ENCODE results near the gene CARS1.

DNA sequence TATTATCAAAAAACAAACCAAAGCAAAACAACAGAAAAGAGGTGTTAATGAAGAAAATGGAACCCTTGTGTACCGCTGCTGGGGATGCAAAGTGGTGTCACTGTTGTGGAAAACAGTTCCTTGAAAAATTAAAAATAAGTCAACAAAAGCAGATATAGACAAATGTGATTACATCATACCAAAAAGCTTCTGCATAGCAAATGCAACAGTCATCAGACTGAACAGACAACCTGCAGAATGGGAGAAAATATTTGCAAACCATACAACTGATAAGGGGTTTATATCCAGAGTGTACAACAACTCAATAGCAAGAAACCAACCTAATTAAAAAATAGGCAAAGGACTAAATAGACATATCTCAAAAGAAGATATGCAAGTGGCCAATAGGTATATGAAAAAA, 22.9 kb upstream of the CARS1 start:
- TF ChIP-seq, protein P1, sequence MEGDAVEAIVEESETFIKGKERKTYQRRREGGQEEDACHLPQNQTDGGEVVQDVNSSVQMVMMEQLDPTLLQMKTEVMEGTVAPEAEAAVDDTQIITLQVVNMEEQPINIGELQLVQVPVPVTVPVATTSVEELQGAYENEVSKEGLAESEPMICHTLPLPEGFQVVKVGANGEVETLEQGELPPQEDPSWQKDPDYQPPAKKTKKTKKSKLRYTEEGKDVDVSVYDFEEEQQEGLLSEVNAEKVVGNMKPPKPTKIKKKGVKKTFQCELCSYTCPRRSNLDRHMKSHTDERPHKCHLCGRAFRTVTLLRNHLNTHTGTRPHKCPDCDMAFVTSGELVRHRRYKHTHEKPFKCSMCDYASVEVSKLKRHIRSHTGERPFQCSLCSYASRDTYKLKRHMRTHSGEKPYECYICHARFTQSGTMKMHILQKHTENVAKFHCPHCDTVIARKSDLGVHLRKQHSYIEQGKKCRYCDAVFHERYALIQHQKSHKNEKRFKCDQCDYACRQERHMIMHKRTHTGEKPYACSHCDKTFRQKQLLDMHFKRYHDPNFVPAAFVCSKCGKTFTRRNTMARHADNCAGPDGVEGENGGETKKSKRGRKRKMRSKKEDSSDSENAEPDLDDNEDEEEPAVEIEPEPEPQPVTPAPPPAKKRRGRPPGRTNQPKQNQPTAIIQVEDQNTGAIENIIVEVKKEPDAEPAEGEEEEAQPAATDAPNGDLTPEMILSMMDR (IDR thresholded peaks at IDR 0.05) = no peak
- no peak for TF ChIP-seq EZH2 (IDR thresholded peaks at IDR 0.05)

All from neural progenitor cell (in vitro differentiated cells).